Measurements from ENCODE around the gene KRT6C.
"Not testable (repeated sequence)": the region's sequence is repeated elsewhere in the genome, so short reads cannot be mapped to it uniquely, and the experiment has no call there.

Gene KRT6C

GRCh38 chr12:52454411-52455201 is 19.0 kb downstream of the KRT6C start:
- DNase-seq, result peak in 1 of 5 experiments; percentile 4

- DNase-seq, result no peak
These were observed 21.5 kb downstream of the KRT6C start, which contains the start of gene KRT6B for GRCh38 chr12:52452101-52452500. Gene KRT6B (minus strand): TSS chr12:52452146. CDS start chr12:52452078, 68 bp downstream.

GRCh38 chr12:52448228-52448627 is 25.4 kb downstream of the KRT6C start:
- DNase-seq, result no peak

GRCh38 chr12:52447196-52447595 is 26.4 kb downstream of the KRT6C start:
- DNase-seq, result not testable (repeated sequence)

- DNase-seq, result no peak
These were observed 27.1 kb downstream of the KRT6C start for GRCh38 chr12:52446367-52447045.

GRCh38 chr12:52445876-52446275 is 27.7 kb downstream of the KRT6C start:
- DNase-seq, result no peak

- DNase-seq, result no peak
These were observed 28.7 kb downstream of the KRT6C start for GRCh38 chr12:52444647-52445595.

GRCh38 chr12:52443966-52444365 is 29.6 kb downstream of the KRT6C start:
- DNase-seq, result no peak

GRCh38 chr12:52442600-52443061 is 31.0 kb downstream of the KRT6C start:
- DNase-seq, result no peak

GRCh38 chr12:52441320-52441911 is 32.2 kb downstream of the KRT6C start:
- no peak for DNase-seq

GRCh38 chr12:52440821-52441319 is 32.7 kb downstream of the KRT6C start:
- no peak for DNase-seq

GRCh38 chr12:52439845-52440244 is 33.8 kb downstream of the KRT6C start:
- no peak for DNase-seq

GRCh38 chr12:52439420-52439819 is 34.2 kb downstream of the KRT6C start:
- DNase-seq, result no peak

- DNase-seq, result no peak
These were observed 35.0 kb downstream of the KRT6C start for GRCh38 chr12:52438305-52439301.

- DNase-seq, result no peak
These were observed 36.1 kb downstream of the KRT6C start for GRCh38 chr12:52437508-52437907.

- no peak for DNase-seq
These were observed 36.7 kb downstream of the KRT6C start for GRCh38 chr12:52436828-52437474.

GRCh38 chr12:52436000-52436827 is 37.4 kb downstream of the KRT6C start:
- no peak for DNase-seq

- DNase-seq, result no peak
These were observed 38.0 kb downstream of the KRT6C start for GRCh38 chr12:52435659-52435999.

- DNase-seq, result no peak
These were observed 38.7 kb downstream of the KRT6C start for GRCh38 chr12:52434760-52435530.
